SH-SY5Y (cell line): Measurements from ENCODE around the gene ATP8A2.

Experiments
- GATA2 ChIP-seq: IDR thresholded peaks from 2 replicates; pipeline ENCODE4 v1.6.1; 2011; ENCODE audit warnings: mild to moderate bottlenecking, low read depth, low read length
- GATA3 ChIP-seq: IDR thresholded peaks from 2 replicates; pipeline ENCODE4 v1.6.1; 2011; ENCODE audit warnings: low read depth, mild to moderate bottlenecking, low read length, moderate library complexity

DNA sequence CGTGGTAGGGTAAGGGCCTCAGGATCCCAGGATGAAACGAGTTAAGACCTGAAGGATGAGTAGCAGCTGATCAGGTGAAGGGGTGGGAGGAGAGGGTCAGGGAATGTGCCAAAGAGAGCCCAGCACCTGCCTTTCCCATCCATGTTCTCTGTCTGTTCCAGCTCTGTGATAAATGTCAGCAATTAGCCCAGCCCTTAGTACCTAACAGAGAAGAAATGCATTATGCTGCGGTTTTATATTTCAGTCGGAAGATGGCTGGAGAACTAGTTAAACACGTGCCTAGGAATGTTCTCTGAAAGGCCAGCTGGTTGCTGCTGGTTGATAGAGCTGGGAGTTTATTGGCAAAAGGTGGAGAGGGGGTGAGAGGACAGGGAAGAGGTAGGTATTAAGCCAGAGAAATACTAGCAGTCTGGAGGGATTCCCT lies 411.8 kb downstream of the ATP8A2 start:
- no peak for TF ChIP-seq GATA3
- TF ChIP-seq GATA2 = no peak
